B cell (primary cell): ENCODE results near the gene LMBR1L. TPM values are rescaled to one million over a fixed set of nuclear protein-coding genes. Genes with fewer than 3 reads are reported as not detected.

Experiments used
- ATAC-seq: fragments of 200-7000 bp; cut with Tn5 transposase; one replicate; pipeline ENCODE4 v1.10.0; 2021; ENCODE audit warnings: low read depth, mild to moderate bottlenecking, moderate number of reproducible peaks, moderate library complexity
- CTCF ChIA-PET: fragments of 350-600 bp; sonication (Branson Sonifier 250); formaldehyde crosslinking; loops from one replicate; lab custom pipeline; 2021; ENCODE audit warnings: antibody characterized with exemption, inconsistent platforms; lab: Charles Lee
- POLR2A ChIA-PET: fragments of 350-600 bp; sonication (Branson Sonifier 250); formaldehyde crosslinking; loops from one replicate; lab custom pipeline; 2021; ENCODE audit warnings: antibody characterized with exemption; lab: Charles Lee
- DNase-seq: peaks from one replicate; pipeline ENCODE4 v3.0.0; 2013
- H2AFZ ChIP-seq: 2 replicates; pipeline ENCODE4 v1.6.1; 2012; ENCODE audit warnings: mild to moderate bottlenecking, low read depth, low read length; ENCODE audit not compliant: insufficient read depth, poor library complexity, severe bottlenecking
- H3K27ac ChIP-seq, 2 donors: 1 replicate in 1 of 2; 2 replicates in 1 of 2; pipeline ENCODE4 v1.5.1; 2012 to 2013; ENCODE audit warnings: low read length in 2 of 2, mild to moderate bottlenecking in 2 of 2, moderate library complexity in 1 of 2
- H3K27me3 ChIP-seq, 4 experiments: fragments of 200-600 bp in 1 of 4; sonication (generic) in 1 of 4; replicated peaks in 1 of 4; 1 replicate in 2 of 4; 2 replicates in 2 of 4; pipeline versions ENCODE4 v1.6.1 to v1.7.0; 2013 to 2016; ENCODE audit warnings: low read length in 3 of 4, mild to moderate bottlenecking in 2 of 4, mixed read lengths in 1 of 4, moderate library complexity in 1 of 4; ENCODE audit not compliant: insufficient read depth in 4 of 4, control insufficient read depth in 3 of 4; ENCODE audit errors: control extremely low read depth in 1 of 4
- H3K36me3 ChIP-seq, 2 experiments: replicated peaks in 1 of 2; 1 replicate in 1 of 2; 2 replicates in 1 of 2; pipeline versions ENCODE4 v1.6.1 to v1.7.1; 2013; ENCODE audit warnings: low read length in 1 of 2; ENCODE audit not compliant: insufficient read depth in 2 of 2, control insufficient read depth in 1 of 2; ENCODE audit errors: control extremely low read depth in 1 of 2, extremely low read depth in 1 of 2
- H3K4me1 ChIP-seq, 2 donors: fragments of 200-600 bp in 1 of 2; sonication (generic) in 1 of 2; 1 replicate in 1 of 2; 2 replicates in 1 of 2; pipeline versions ENCODE4 v1.5.1 to v1.6.1; 2013 to 2017; ENCODE audit warnings: low read length in 2 of 2; ENCODE audit not compliant: control insufficient read depth in 2 of 2, insufficient read depth in 2 of 2
- H3K4me2 ChIP-seq: replicated peaks from 2 replicates; pipeline ENCODE3; 2012; ENCODE audit warnings: mild to moderate bottlenecking, low read depth, low read length; ENCODE audit not compliant: poor library complexity, severe bottlenecking
- H3K4me3 ChIP-seq, 5 experiments: fragments of 200-600 bp in 1 of 5; sonication (generic) in 1 of 5; 1 replicate in 3 of 5; 2 replicates in 2 of 5; pipeline versions ENCODE4 v1.5.1 to v1.7.0; 2011 to 2016; ENCODE audit warnings: low read length in 4 of 5, mild to moderate bottlenecking in 4 of 5, low read depth in 2 of 5, control low read depth in 1 of 5, moderate library complexity in 1 of 5; ENCODE audit not compliant: insufficient read depth in 1 of 5; ENCODE audit errors: control extremely low read depth in 1 of 5, extremely low read depth in 1 of 5
- H3K79me2 ChIP-seq: fragments of 200-600 bp; sonication (generic); one replicate; pipeline ENCODE4 v1.6.0; 2016; ENCODE audit warnings: low read length; ENCODE audit not compliant: control insufficient read depth, insufficient read depth
- H3K9ac ChIP-seq: fragments of 200-600 bp; sonication (generic); 2 replicates; pipeline ENCODE4 v1.6.1; 2017; ENCODE audit warnings: mild to moderate bottlenecking, low read length, moderate library complexity
- H3K9me3 ChIP-seq, 3 donors: one replicate each; pipeline versions ENCODE4 v1.6.1 to v1.7.1; 2013; ENCODE audit warnings: low read length in 2 of 3; ENCODE audit not compliant: control insufficient read depth in 2 of 3, insufficient read depth in 1 of 3; ENCODE audit errors: control extremely low read depth in 1 of 3
- H4K20me1 ChIP-seq: 2 replicates; pipeline ENCODE4 v1.6.0; 2012; ENCODE audit warnings: mild to moderate bottlenecking, low read length; ENCODE audit not compliant: insufficient read depth, control insufficient read depth, poor library complexity, severe bottlenecking
- H3K27ac Mint-ChIP-seq: one replicate; pipeline ENCODE4 v1.8.0; 2021; ENCODE audit warnings: mixed read lengths
- H3K27me3 Mint-ChIP-seq: one replicate; pipeline ENCODE4 v1.8.0; 2021; ENCODE audit warnings: mixed read lengths
- H3K4me1 Mint-ChIP-seq: one replicate; pipeline ENCODE4 v1.8.0; 2021; ENCODE audit warnings: mixed read lengths
- H3K4me3 Mint-ChIP-seq: one replicate; pipeline ENCODE4 v1.8.0; 2021; ENCODE audit warnings: mixed read lengths
- H3K9me3 Mint-ChIP-seq: one replicate; pipeline ENCODE4 v1.8.0; 2022; ENCODE audit warnings: mixed read lengths; ENCODE audit not compliant: insufficient read depth
- CTCF ChIP-seq: fragments of 200-600 bp; IDR thresholded peaks from one replicate; pipeline ENCODE4 v1.8.0; 2022; ENCODE audit warnings: antibody characterized with exemption, mild to moderate bottlenecking
- EZH2 ChIP-seq: IDR thresholded peaks from 2 replicates; pipeline ENCODE4 v1.6.1; 2012; ENCODE audit warnings: borderline replicate concordance, low read depth, mild to moderate bottlenecking, moderate library complexity, low read length; ENCODE audit not compliant: insufficient read depth, poor library complexity, severe bottlenecking
- WGBS: methylation state at CpG from one replicate; pipeline ENCODE4 v1.1.5; 2013; ENCODE audit warnings: missing lambda C conversion rate; ENCODE audit not compliant: insufficient coverage; 5-methylcytosine and 5-hydroxymethylcytosine counted together
- intact Hi-C: fragments of 100-400 bp; cut with micrococcal nuclease; formaldehyde crosslinking; loops from one replicate; pipeline ENCODE4 v1.10.0; 2022
- polyA plus RNA-seq: library from polyadenylated mRNA; depleted of rRNA; stranded (reverse); fragments of >200 nt; gene quantifications from 2 replicates; pipeline ENCODE4 v1.2.3, GENCODE V29; 2012
- total RNA-seq, 2 donors: library from RNA; stranded (reverse); fragments of 120-200 nt in 1 of 2; gene quantifications; 1 replicate in 1 of 2; 2 replicates in 1 of 2; pipeline versions ENCODE4 v1.2.3 to v1.2.4, GENCODE V29; 2013 to 2022

Gene LMBR1L
- total and polyA plus RNA-seq, 2 donors (not counting 1 experiment from before 2014, with no cell fraction given), result 133 to 187 TPM

DNA sequence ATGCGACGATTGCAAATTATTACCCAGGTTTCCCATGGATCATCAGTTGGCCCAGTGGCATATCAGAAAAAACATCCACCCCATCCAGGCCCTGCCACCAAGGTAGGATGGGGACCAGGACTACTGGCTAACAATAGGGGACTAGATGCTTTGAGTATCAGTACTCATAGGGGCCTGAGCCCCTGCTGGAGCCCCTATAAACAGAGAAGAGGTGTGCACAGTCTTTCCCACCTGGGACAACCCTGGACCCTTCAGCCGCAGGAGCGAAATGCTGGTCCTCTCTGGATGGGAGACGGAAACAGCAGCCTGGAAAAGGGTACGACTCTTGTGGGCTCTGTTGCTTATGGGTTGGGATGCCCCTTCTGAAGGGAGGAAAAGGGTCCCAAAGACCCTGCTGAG, 21.7 kb downstream of the LMBR1L start:
- H3K4me3 Mint-ChIP-seq, result peak overlapping the region; percentile 70
- no peak for TF ChIP-seq EZH2
- TF ChIP-seq CTCF, result no peak
- H2AFZ ChIP-seq, result no peak overlapping the region
- POLR2A ChIA-PET, result interaction anchor here (1.1 to 1.9 kb wide), 3 partner anchors 42 to 99 kb away, joined by 3 to 8 read pairs (median 4); partner anchors contain the start of genes TUBA1A and TUBA1B
- DNase-seq, result no peak
- peaks cover 0 to 62% (median 41%) of the 10 kb centered on the region in 4 experiments for H3K27me3 ChIP-seq
- no peak overlapping the region for H3K4me3 ChIP-seq
- H3K27ac ChIP-seq, result no peak overlapping the region
- WGBS, result 71% methylated on average over 5 of the region's 6 CpGs
- H3K4me2 ChIP-seq, result peak overlapping the region; percentile 66
- no peaks in the 10 kb centered on the region for H3K79me2 ChIP-seq
- H3K36me3 ChIP-seq, result no peaks in the 10 kb centered on the region
- H3K9me3 Mint-ChIP-seq, result no peaks in the 10 kb centered on the region
- peaks cover 53 to 54% of the 10 kb centered on the region in 2 donors for H3K4me1 ChIP-seq
- no peak overlapping the region for H3K27ac Mint-ChIP-seq
- H3K27me3 Mint-ChIP-seq, result peaks cover 52% of the 10 kb centered on the region
- ATAC-seq, result no peak
- CTCF ChIA-PET, result interaction anchor here (0.6 to 6.9 kb wide), 28 partner anchors 9 to 236 kb away, joined by 3 to 193 read pairs (median 4); partner anchors contain the start of genes DHH, LMBR1L, RHEBL1 and TUBA1A
- no peak overlapping the region for H3K9ac ChIP-seq
- peaks cover 15% of the 10 kb centered on the region for H4K20me1 ChIP-seq
- intact Hi-C loops, result loop anchor here (1.0 kb wide), 4 partner anchors 19 to 146 kb away; no protein-coding TSS in a partner anchor
- peaks cover 44% of the 10 kb centered on the region for H3K4me1 Mint-ChIP-seq
- peaks cover 0 to 21% (median 0%) of the 10 kb centered on the region in 3 donors for H3K9me3 ChIP-seq
